GM18868 (cell line): ENCODE results near the gene TIRAP.
"Not testable (repeated sequence)": the region's sequence is repeated elsewhere in the genome, so short reads cannot be mapped to it uniquely, and the experiment has no call there.

ENCODE experiments used
- ATAC-seq: cut with Tn5 transposase; IDR thresholded peaks from one replicate; pipeline ENCODE4 v1.9.1; 2021; ENCODE audit warnings: mild to moderate bottlenecking, moderate library complexity; ENCODE audit not compliant: unreplicated experiment

Gene TIRAP

DNA sequence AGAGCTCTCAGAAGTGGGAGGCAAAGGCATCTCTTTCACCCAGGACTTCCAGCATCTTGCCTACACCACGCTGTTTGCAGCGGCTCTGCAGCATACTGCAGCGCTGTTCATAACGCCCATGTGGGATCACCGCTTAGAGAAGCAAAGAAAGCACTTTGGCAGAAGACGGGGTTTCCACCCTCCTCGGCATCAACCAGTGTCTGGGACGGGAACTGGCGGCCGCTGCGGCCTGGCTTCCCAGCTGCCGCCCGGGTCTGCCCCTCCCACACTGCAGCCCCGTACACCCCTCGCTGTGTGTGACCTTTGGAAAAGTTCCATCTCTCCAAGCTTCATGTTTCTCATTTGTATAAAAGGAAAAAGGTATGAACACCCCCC is 545 bp upstream of the TIRAP start:
- ATAC-seq, result peak; percentile 33

DNA sequence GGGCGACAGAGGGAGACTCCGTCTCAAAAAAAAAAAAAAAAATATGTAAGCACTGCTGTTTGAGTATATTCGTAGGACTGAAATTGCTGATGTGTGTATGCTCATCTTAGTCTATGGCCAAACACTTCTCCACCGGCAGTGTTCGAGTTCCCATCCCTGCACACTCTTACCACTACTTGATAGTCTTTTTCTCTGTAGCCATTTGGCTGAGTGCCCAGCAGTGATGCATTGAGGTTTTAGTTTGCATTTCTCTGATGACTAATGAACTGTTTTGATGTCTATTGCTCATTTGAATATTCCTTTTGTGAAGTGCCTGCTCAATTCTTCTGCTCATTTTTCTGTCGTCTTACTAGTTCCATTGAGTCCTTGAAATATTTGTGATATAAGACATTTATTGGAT is 1.9 kb downstream of the TIRAP start:
- ATAC-seq, result peak; percentile 43

DNA sequence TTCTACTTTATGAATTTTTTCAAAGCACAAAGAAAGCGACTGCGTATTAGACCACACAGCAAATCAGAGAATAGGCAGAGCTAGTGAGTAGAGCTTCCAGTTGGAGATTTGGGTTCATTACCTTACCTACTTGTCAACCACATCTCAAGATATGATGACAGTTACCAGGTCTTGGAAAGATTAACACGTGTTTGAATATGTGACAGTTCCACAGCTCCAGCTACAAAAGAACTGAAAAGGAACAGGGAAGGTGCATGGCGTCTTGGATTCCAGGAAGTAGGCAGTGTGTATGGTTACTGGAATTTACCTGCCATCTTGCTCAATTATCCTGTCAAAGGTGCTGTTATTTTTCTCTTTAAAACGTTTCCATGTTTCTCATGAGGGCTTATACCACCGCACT is 5.3 kb downstream of the TIRAP start:
- no peak for ATAC-seq

DNA sequence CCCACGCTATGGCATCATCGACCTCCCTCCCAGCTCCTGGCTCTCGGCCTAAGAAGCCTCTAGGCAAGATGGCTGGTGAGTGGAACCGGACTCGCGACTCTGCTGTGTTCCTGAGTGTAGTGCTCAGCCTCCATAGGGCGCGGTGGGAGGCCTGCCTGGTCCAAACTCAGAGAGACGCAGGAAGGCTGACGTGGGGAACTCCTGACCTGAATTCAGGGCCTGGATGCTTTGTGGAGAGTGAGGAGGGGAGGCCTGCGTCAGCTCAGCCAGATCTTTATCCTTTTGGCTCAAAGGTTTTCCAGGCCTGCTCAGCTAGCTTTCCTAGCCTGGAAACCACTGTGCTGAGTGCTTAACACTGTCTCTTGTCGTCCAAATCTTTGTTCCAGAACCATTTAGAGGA is 8.0 kb downstream of the TIRAP start:
- ATAC-seq, result no peak

DNA sequence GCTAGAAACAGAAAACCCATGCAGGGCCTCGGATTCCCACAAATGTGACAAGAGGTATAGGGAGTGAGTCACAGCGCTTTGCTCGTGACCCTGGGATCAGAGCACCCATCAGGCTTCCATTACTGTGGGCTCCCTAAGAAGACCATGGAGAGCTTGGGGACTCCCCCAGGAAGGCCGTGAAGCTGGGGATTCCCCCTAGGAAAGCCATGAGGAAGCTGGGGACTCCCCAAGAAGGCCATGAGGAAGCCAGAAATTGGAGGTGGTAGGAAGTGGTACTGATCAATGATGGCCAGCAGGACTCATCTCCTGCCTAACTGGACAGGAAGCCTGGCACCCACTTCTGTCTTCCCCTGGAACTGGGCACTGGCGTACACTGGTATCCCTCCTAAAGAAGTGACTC is 10.8 kb downstream of the TIRAP start:
- ATAC-seq, result no peak

DNA sequence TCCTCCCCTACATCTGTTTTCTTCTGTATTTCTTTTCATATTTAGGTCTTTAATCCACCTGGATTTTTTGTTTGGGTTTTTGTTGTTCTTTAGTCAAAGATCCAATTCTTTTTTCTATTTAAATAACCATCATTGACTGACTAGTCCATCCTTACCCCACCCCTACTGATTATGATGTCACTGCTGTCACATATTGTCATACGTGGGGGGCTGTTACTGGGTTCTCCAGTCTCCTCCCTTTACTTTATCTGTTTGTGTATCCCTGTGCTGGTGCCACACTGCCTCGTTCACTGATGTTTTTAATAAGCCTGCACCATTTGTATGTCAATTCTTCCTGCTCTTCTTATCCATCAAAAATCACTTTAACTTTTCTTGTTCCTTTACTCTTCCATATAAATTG is 14.1 kb downstream of the TIRAP start:
- ATAC-seq, result no peak

DNA sequence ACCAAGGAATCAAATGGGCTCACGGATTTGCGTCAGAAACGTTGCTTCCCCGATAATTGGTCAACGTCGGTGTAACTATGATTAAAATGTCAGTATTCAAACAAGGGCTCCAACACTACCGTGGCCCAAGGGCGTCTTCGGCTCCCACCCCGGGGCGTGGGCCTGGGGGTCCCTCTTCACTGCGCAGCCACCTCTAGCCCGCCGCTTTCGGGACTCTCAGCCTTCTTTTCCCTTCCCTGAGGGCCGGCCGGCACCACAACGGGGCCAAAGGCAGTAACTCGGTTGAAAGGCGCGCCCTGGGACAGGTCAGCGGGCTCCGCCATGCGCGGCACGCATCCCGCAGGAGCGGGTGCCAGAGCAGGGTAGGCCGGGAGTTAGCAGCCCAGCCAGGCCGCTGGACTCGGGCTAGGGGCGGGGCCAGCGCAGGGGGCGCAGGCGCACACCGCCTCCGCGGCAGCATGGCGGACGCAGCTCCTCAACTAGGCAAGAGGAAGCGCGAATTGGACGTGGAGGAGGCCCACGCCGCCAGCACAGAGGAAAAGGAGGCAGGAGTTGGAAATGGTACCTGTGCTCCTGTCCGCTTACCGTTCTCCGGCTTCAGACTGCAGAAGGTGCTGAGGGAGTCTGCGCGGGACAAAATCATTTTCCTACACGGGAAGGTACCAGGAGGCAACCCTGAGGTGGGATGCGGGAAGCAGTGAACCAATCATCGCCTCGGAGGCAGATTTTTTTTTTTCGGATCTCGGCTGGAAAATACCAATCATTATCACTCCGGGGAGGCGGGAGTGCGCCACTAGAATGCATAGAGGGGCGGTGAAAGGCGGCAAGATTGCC is 20.9 kb downstream of the TIRAP start, which contains the start of gene DCPS:
TSS of gene DCPS (plus strand) at position 438 of the 834 bp plus-strand sequence. CDS start at position 459, 21 bp downstream.
- ATAC-seq, result peak; percentile 88

DNA sequence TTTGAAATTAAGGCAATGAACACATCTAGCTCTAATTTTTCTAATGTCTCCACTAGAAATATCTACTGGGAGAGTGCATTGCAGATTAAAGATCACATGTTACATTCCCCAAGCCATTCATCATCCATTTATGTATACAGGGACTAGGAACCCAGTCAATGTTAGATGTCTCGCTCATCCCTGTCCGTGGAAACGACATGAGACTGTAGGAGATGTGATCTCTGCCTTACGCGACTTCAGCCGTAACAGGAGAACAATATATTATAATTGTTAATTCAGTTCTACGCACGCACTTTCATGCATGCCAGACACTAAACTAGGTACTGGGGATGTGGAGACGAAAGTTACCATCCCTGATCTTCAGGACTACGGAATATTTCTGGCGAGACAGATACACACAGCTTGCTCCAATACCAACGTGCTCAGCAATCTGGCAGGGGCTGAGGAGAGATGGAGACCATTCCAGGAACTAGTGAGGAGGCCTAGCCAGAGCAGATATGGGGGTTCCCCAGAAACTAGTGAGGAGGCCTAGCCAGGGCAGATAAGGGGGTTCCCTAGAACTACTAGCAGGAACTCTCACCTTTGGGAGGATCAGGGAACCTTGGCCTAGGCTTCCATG is 21.7 kb downstream of the TIRAP start:
- peak; percentile 41 for ATAC-seq

DNA sequence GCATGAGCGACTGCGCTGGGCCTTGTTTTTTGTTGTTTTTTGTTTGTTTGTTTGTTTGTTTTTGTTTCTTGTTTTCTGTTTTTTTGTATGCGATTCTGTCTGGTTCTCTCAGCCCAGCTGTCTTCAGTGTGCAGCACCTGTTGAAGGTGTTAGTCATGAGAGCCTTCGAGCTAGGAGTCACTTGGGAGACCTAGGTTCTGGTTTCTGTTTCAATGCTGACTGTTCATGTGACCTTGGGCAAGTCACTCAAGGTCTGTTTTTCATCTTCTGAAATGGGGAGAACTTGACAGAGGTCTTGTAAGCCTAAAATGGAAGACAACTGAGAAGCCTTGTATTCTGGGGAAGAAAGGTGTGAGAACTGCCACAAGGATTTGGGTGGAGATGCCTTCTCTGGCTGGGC is 22.8 kb downstream of the TIRAP start:
- peak; percentile 51 for ATAC-seq

DNA sequence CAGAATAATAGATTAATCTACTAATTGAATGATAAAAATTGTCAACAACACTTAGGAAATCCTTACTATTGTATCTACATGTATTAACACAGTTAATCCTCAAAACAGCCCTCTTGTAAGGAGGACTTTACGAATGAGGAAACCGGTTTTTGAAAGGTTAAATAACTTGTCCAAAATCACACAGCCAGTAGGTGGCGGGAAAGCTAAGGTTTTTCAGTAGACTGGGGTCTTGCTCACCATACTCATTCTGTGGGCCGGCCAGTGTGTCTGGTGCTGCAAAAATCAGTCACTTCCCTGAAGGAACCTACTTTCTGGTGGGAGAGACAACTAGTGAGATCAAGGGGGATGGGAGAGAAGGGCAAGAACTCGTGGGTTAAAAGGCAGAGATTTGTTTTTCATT is 24.8 kb downstream of the TIRAP start:
- no peak for ATAC-seq

DNA sequence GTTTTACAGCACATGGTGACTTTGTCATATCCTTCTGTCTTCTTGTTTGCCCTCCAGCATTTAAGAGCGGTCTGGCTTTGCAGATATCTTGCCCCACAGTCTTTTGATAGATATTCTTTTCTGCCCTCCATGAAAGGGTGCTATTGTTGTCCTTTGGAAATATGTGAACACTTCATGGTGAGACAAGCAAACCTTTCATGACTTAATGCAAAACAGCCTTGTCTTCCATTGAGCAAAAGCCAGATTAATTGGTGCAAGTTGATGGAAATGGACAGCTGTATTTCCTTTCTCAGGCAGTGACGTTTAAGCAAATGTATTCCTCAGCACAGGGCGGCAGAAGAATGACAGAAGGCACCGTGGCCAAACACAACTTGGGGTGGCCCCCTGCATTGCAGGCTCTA is 25.4 kb downstream of the TIRAP start:
- ATAC-seq, result no peak

DNA sequence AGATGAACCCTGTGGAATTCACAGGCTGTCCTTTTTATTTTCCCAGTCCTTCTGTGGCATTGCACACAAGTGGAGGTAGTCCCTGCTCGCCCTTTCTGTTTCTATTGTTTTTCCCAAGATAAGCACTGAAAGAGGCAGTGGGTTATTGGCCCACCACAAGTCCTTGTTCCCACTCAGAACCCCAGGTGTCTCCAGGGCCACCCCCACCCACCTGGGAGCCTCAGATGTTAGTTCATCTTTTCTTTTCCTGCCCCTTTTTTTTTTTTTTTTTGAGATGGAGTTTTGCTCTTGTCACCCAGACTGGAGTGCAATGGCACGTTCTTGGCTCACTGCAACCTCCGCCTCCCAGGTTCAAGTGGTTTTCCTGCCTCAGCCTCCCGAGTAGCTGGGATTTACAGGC is 25.9 kb downstream of the TIRAP start:
- not testable (repeated sequence) for ATAC-seq

DNA sequence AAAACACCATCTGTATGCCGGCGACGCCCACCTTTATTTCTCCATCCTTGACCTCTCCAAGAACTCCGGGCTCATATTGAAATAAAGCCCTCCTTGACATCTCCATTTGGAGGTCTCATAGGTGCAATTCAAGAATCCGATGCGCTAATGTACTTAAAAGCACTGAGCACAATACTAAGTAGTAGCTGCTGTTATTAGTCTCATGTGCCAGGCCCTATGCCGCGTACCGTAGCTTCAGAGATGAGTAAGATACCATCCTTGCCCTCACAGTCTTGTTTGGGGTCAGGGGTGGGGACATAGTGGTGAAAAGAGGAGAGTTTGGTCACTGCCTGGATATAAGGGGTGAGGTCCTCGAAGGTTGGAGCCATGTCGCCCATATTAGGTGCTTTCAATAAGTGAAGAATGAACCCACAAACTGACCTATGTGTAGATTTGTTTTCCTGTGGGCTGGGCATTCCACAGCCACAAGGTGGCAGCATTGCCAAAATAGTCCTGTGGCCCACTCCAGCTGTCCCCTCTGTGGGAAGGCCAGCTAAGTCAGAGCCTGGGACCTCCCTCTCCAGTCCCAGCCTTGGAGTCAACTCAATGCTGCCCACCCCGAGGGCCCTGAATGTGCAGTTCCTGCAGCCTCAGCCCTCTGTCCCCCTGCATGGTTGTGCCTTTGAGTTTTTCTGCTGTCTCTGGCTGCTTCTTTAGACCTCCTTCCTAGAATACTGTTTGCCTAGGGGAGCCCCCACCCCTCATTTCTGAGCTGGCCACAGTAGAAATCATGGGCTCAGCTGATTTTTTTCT is 27.5 kb downstream of the TIRAP start:
- peak; percentile 26 for ATAC-seq

DNA sequence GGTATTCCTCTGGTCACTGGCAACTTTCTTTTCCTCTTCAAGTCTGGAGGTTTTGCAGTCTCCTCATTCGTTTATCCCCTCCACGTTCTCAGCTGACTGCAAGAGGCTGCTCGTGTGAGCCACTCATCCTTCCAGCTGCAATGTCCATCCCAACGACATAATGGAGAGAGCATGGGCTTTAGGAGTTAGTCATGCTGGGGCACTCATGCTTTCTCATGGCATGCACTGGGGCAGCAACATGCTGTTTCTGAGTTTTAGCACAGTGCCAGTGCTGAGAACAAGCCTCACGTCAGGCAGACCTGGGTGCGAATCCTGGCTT is 28.1 kb downstream of the TIRAP start:
- ATAC-seq, result no peak

DNA sequence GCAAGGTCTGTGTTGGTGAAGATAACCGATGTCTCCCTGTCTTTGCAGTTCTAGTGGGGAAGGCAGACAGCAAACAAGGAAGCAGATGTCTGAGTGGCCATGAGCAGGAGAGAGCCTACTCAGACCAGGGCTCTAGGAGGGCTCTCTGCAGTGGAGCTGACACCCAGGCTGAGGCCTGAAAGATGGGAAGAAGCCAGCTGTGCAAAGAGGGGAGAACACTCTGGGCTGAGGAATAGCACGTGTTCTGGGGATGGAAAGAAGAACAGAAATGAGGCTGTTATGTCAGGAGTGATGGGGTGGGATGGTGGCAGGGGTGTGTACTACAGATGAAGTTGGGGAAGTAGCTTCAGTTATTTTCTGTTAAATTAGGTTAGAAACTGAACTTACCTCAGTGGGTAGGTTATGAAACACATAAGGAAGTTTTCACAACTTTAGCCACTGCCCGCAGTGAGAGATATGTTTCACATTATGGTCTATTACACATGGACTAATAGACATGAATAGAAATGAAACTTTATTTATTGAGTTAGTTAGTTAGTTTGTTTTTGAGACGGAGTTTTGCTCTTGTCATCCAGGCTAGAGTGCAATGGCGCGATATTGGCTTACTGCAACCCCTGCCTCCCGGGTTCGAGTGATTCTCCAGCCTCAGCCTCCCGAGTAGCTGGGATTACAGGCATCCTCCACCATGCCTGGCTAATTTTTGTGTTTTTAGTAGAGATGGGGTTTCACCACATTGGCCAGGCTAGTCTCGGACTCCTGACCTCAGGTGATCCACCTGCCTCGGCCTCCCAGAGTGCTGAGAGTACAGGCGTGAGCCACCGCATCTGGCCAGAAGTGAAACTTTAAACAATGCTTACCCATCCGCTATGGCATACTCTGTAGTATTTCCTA is 28.8 kb downstream of the TIRAP start:
- peak; percentile 86 for ATAC-seq

DNA sequence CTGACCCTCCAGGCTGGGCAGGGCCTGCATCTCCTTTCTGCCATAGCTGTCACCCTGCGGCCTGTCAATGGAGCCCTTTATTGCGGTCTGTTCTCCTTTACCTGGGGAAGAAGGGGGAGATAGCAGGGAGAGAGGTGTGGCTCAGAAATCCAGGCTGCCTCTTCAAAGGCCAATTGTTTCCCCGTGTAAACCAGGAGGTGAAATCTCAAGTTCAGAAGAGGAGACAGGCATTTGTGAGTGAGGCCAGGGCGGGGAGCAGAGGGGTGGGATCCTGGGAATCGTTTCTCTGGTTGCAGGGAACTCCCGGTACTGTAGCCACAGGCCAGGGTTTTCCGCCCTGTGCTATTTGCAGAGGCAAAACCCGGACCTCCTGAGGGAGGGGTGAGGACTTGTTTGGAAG is 30.1 kb downstream of the TIRAP start:
- no peak for ATAC-seq

DNA sequence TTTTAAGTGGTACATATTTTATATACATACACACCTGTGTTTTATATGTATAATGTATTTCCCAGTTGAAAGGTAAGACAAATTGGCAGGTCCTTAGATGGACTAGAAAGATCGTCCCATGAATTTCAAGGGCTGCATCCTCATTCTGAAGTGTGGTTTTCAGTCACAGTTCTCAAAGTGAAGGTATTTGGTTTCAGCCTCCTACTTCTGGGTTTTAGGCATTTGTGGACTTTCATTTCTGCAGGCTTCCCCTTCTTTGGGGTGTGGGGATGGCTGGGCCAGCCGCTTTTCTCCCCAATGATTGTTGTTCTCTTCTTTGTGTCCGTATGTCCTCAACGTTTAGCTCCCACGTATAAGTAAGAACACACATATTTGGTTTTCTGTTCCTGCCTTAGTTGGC is 30.9 kb downstream of the TIRAP start:
- ATAC-seq, result no peak

DNA sequence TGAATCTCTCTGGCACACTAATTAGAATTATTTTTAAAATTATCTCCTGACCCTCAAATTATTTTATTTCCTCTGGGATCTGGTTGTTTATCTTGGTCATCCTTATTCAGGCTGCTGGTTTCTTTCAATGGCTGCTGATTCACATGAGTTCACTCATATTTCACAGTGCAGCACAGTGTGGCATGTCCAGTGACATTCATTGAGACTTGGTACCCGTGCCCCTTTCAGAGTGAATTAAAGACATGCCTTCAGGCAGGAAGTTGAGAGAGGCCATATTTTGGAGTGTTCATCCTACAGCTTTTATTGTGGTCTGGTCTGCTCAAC is 34.5 kb downstream of the TIRAP start:
- no peak for ATAC-seq

DNA sequence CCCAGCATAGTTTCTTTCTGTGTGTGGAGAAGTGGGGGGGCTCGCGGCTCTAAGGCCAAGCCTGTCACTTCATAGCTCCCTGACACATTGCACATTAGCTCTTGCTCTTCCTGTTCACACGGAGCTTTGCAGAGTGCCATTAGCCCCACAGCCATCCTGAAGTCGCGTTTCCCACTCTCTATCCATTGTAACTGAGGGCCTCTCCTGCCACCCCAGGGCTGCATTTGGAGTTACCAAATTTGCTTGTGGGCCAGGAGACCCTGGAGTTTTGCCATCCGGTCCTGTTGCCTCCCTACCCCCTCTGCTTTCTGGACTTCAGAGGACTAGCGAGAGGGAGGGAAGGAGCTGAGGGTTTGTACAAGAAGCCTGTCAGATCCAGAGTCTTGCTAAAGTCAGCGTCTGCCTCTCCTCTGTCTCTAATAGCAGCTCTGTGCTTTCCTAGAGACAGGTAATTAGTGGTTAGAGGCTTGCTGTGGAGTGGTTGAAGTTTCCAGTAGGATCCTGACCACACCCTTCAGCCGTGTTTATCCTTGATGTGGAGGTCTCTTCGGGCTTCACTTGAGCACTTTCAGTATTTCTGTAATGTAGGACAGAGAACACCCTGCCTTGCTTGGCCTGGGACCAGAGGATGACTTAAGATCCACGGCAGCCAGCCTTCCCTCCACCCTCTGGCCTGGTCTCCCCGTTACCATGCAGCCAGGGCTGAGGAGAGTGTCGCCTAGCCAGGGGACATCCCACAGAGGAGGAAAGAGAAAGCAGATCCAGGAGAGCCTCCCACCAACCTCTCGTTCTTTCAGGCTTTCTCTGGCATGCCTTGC is 35.1 kb downstream of the TIRAP start:
- ATAC-seq, result peak; percentile 44
